K562 (cell line): Measurements from ENCODE around the gene CEMP1. TPM values are rescaled to one million over a fixed set of nuclear protein-coding genes. Genes with fewer than 3 reads are reported as not detected.
A peak's percentile ranks its signal among the peaks of the same experiment; 100 is the strongest.

Source experiments
- CREB1 ChIP-seq, 2 experiments: sonication (generic) in 1 of 2; formaldehyde crosslinking in 1 of 2; IDR thresholded peaks; 2 replicates each; pipeline versions ENCODE4 v1.6.1 to v1.8.0; 2012 to 2022; ENCODE audit warnings: inconsistent platforms in 1 of 2, mild to moderate bottlenecking in 1 of 2, missing genetic modification reagents in 1 of 2, moderate library complexity in 1 of 2
- CXXC5 ChIP-seq: fragments of 250-450 bp; sonication (Bioruptor Pico); IDR thresholded peaks from 2 replicates; pipeline ENCODE4 v1.8.0; 2022; ENCODE audit warnings: inconsistent platforms, mild to moderate bottlenecking, moderate library complexity
- DPF2 ChIP-seq: fragments of 450-650 bp; IDR thresholded peaks from 2 replicates; pipeline ENCODE4 v1.6.1; 2016
- FOXM1 ChIP-seq, 2 experiments: fragments of 450-650 bp in 1 of 2; sonication (generic) in 1 of 2; formaldehyde crosslinking in 1 of 2; IDR thresholded peaks; 2 replicates each; pipeline versions ENCODE4 v1.6.1 to v1.9.0; 2017 to 2022; ENCODE audit warnings: low read depth in 2 of 2, mild to moderate bottlenecking in 2 of 2, missing genetic modification reagents in 1 of 2, moderate library complexity in 1 of 2
- HMG20B ChIP-seq: fragments of 250-450 bp; sonication (Bioruptor Pico); IDR thresholded peaks from 2 replicates; pipeline ENCODE4 v1.5.0; 2021; ENCODE audit warnings: mild to moderate bottlenecking
- ILF3 ChIP-seq: fragments of 450-650 bp; IDR thresholded peaks from 2 replicates; pipeline ENCODE4 v1.6.1; 2018; ENCODE audit warnings: antibody characterized with exemption, mild to moderate bottlenecking, moderate library complexity, borderline replicate concordance
- MAFF ChIP-seq: IDR thresholded peaks from 2 replicates; pipeline ENCODE4 v1.6.1; 2012; ENCODE audit warnings: low read length, improper control_type of control experiment
- MAZ ChIP-seq, 2 experiments: fragments of 450-650 bp in 1 of 2; sonication (generic) in 1 of 2; formaldehyde crosslinking; IDR thresholded peaks in 1 of 2; conservative IDR thresholded peaks in 1 of 2; 2 replicates each; pipeline versions ENCODE4 v1.4.0 to v1.5.0; 2020; ENCODE audit warnings: mild to moderate bottlenecking in 1 of 2, missing genetic modification reagents in 1 of 2
- PCBP2 ChIP-seq: fragments of 200-400 bp; formaldehyde crosslinking; IDR thresholded peaks from 2 replicates; pipeline ENCODE4 v1.6.1; 2018; ENCODE audit warnings: low read length, low read depth, mild to moderate bottlenecking, moderate library complexity; ENCODE audit not compliant: poor library complexity, severe bottlenecking
- SLC30A9 ChIP-seq: fragments of 250-450 bp; sonication (Bioruptor Pico); IDR thresholded peaks from 2 replicates; pipeline ENCODE4 v1.8.0; 2022; ENCODE audit warnings: mild to moderate bottlenecking, moderate library complexity
- SREBF1 ChIP-seq: fragments of 150-350 bp; IDR thresholded peaks from 2 replicates; pipeline ENCODE4 v1.6.1; 2014; ENCODE audit warnings: antibody characterized with exemption, low read depth, low read length, borderline replicate concordance
- ZNF184 ChIP-seq: sonication (generic); formaldehyde crosslinking; IDR thresholded peaks from 2 replicates; pipeline ENCODE4 v1.5.0; 2020; ENCODE audit warnings: missing genetic modification reagents
- ZNF589 ChIP-seq: fragments of 200-800 bp; sonication (Bioruptor generic); IDR thresholded peaks from 2 replicates; pipeline ENCODE4 v1.6.1; 2016; ENCODE audit warnings: low read depth, missing genetic modification characterization, missing compliant biosample characterization
- polyA plus RNA-seq, 8 experiments: library from polyadenylated mRNA; depleted of rRNA in 4 of 8; stranded (reverse) in 5 of 8; unstranded in 3 of 8; fragments of >200 nt; fragmentation: Nextera tagmentation in 2 of 8; fragmentation: Illumina TruSeq in 1 of 8; extraction: Ambion mirVana in 2 of 8; extraction: Trizol in 1 of 8; gene quantifications; 2 replicates each; pipeline versions ENCODE4 v1.2.1 to v1.2.3, GENCODE V29; 2011 to 2014; ENCODE audit warnings: inconsistent platforms in 1 of 8, missing spikeins in 1 of 8
- total RNA-seq, 7 experiments: library from RNA; depleted of rRNA in 6 of 7; stranded (reverse); fragments of >200 nt in 6 of 7; fragmentation: Illumina TruSeq in 2 of 7; extraction: Trizol in 2 of 7; gene quantifications; 2 replicates each; pipeline versions ENCODE4 v1.2.1 to v1.2.3, GENCODE V29; 2011 to 2021; ENCODE audit warnings: low replicate concordance in 1 of 7
- TF ChIP-seq, protein P1 (sequence below): fragments of 450-650 bp; IDR thresholded peaks from 2 replicates; pipeline ENCODE4 v1.6.1; 2016; ENCODE audit warnings: low read depth
- TF ChIP-seq, protein P2 (sequence below): fragments of 150-350 bp; conservative IDR thresholded peaks from 2 replicates; pipeline ENCODE4 v1.6.1; 2014; ENCODE audit warnings: low read length
- TF ChIP-seq, protein P3 (sequence below): fragments of 250-450 bp; sonication (Bioruptor Pico); IDR thresholded peaks from 2 replicates; pipeline ENCODE4 v1.8.0; 2021; ENCODE audit warnings: borderline replicate concordance, mild to moderate bottlenecking, moderate library complexity; ENCODE audit not compliant: poor library complexity, severe bottlenecking

CEMP1 gene
- total and polyA plus RNA-seq, 9 of the 15 experiments (the other 6 are each of a cell fraction or from before 2014, with no cell fraction given) = 0.05 to 0.45 TPM; not detected in 7

DNA sequence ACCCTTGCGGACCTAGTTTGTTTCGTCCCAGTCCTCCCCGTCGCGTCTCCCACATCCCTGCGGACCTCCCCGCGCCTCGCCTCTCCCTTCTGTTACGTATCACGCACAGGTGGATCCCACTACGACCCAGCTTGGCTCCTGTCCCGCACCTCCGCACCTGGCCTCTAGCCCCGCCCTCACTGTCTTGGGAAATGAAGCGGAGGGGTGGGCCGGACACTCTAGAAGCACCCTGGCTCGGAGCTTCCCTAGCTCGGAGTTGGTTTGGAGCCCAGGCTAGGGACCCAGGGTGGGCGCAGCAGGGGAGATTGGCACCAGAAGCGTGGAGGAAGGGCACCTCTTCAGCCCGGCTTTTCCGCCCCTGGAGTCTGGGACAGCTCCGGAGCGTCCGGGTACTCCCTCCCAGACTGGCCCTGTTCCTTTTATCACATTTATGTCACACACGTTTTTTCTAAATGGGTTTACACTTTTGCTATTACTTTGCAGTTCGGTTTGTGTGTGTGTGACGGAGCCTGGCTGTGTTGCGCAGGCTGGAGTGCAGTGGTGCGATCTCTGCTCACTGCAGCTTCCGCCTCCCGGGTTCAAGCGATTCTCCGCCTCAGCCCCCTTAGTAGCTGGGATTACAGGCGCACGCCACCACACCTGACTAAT is 1.4 kb upstream of the CEMP1 start (continued):
- TF ChIP-seq, protein P1, sequence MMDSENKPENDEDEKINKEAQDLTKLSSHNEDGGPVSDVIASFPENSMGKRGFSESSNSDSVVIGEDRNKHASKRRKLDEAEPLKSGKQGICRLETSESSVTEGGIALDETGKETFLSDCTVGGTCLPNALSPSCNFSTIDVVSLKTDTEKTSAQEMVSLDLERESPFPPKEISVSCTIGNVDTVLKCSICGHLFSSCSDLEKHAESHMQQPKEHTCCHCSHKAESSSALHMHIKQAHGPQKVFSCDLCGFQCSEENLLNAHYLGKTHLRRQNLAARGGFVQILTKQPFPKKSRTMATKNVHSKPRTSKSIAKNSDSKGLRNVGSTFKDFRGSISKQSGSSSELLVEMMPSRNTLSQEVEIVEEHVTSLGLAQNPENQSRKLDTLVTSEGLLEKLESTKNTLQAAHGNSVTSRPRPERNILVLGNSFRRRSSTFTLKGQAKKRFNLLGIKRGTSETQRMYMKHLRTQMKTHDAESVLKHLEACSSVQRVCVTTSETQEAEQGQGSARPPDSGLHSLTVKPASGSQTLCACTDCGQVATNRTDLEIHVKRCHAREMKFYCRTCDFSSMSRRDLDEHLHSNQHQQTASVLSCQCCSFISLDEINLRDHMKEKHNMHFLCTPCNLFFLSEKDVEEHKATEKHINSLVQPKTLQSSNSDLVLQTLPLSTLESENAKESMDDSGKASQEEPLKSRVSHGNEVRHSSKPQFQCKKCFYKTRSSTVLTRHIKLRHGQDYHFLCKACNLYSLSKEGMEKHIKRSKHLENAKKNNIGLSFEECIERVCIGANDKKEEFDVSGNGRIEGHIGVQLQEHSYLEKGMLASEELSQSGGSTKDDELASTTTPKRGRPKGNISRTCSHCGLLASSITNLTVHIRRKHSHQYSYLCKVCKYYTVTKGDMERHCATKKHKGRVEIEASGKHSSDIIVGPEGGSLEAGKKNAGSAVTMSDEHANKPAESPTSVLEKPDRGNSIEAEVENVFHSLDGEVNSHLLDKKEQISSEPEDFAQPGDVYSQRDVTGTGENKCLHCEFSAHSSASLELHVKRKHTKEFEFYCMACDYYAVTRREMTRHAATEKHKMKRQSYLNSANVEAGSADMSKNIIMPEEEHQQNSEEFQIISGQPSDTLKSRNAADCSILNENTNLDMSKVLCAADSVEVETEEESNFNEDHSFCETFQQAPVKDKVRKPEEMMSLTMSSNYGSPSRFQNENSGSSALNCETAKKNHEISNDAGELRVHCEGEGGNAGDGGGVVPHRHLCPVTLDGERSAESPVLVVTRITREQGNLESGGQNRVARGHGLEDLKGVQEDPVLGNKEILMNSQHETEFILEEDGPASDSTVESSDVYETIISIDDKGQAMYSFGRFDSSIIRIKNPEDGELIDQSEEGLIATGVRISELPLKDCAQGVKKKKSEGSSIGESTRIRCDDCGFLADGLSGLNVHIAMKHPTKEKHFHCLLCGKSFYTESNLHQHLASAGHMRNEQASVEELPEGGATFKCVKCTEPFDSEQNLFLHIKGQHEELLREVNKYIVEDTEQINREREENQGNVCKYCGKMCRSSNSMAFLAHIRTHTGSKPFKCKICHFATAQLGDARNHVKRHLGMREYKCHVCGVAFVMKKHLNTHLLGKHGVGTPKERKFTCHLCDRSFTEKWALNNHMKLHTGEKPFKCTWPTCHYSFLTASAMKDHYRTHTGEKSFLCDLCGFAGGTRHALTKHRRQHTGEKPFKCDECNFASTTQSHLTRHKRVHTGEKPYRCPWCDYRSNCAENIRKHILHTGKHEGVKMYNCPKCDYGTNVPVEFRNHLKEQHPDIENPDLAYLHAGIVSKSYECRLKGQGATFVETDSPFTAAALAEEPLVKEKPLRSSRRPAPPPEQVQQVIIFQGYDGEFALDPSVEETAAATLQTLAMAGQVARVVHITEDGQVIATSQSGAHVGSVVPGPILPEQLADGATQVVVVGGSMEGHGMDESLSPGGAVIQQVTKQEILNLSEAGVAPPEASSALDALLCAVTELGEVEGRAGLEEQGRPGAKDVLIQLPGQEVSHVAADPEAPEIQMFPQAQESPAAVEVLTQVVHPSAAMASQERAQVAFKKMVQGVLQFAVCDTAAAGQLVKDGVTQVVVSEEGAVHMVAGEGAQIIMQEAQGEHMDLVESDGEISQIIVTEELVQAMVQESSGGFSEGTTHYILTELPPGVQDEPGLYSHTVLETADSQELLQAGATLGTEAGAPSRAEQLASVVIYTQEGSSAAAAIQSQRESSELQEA = no peak
- no peak for TF ChIP-seq ILF3
- TF ChIP-seq MAZ (CRISPR knock-in tag; conservative IDR thresholded peaks at IDR 0.05 in 1 of 2, IDR thresholded peaks at IDR 0.05 in 1 of 2) = no peak; a peak in 2 of 4 replicates
- TF ChIP-seq ZNF589 (CRISPR knock-in tag) = no peak
- no peak for TF ChIP-seq CREB1 (IDR thresholded peaks at IDR 0.05)
- peak; percentile 49; the same call in 1 of the 2 replicates for TF ChIP-seq CREB1 (CRISPR knock-in tag; IDR thresholded peaks at IDR 0.05)
- TF ChIP-seq, protein P2, sequence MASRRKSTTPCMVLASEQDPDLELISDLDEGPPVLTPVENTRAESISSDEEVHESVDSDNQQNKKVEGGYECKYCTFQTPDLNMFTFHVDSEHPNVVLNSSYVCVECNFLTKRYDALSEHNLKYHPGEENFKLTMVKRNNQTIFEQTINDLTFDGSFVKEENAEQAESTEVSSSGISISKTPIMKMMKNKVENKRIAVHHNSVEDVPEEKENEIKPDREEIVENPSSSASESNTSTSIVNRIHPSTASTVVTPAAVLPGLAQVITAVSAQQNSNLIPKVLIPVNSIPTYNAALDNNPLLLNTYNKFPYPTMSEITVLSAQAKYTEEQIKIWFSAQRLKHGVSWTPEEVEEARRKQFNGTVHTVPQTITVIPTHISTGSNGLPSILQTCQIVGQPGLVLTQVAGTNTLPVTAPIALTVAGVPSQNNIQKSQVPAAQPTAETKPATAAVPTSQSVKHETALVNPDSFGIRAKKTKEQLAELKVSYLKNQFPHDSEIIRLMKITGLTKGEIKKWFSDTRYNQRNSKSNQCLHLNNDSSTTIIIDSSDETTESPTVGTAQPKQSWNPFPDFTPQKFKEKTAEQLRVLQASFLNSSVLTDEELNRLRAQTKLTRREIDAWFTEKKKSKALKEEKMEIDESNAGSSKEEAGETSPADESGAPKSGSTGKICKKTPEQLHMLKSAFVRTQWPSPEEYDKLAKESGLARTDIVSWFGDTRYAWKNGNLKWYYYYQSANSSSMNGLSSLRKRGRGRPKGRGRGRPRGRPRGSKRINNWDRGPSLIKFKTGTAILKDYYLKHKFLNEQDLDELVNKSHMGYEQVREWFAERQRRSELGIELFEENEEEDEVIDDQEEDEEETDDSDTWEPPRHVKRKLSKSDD = no peak
- TF ChIP-seq SLC30A9 (CRISPR knock-in tag) = no peak
- no peak for TF ChIP-seq SREBF1
- no peak for TF ChIP-seq PCBP2
- TF ChIP-seq DPF2 = 0 out of 2 replicates have a peak, but pooled peaks have one; percentile 11
- TF ChIP-seq FOXM1 (IDR thresholded peaks at IDR 0.05; ENCODE audit: low read depth) = no peak
- TF ChIP-seq FOXM1 (CRISPR knock-in tag; IDR thresholded peaks at IDR 0.05; ENCODE audit: low read depth) = no peak
- no peak for TF ChIP-seq MAFF
- TF ChIP-seq, protein P3, sequence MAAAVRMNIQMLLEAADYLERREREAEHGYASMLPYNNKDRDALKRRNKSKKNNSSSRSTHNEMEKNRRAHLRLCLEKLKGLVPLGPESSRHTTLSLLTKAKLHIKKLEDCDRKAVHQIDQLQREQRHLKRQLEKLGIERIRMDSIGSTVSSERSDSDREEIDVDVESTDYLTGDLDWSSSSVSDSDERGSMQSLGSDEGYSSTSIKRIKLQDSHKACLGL (CRISPR knock-in tag) = no peak
- no peak; the same call in 1 of the 2 replicates for TF ChIP-seq CXXC5 (CRISPR knock-in tag)
- TF ChIP-seq ZNF184 (CRISPR knock-in tag) = no peak
- no peak for TF ChIP-seq HMG20B (CRISPR knock-in tag)
